NCI-H2107 (cell line): ENCODE measurements around the gene ERG.

Experiments used
- DNase-seq: peaks from one replicate; lab custom pipeline; 2025; lab: John Stamatoyannopoulos, UW

Gene ERG

DNA sequence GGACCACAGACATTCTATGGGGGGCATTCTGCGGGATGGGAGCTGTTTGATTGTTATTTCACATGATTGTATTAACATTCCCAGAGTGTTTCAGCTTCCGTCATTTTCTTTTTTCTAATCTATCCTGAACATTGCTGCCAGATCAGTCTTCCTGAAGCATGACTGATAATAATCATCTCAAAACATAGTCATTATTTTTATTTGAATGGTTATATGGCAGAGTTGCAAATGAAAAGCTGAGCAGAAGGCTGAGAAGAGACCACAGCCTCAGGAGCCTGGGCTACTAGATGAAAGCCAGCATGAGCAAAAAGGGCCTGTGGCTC is 109.0 kb downstream of the ERG start:
- no peak for DNase-seq

DNA sequence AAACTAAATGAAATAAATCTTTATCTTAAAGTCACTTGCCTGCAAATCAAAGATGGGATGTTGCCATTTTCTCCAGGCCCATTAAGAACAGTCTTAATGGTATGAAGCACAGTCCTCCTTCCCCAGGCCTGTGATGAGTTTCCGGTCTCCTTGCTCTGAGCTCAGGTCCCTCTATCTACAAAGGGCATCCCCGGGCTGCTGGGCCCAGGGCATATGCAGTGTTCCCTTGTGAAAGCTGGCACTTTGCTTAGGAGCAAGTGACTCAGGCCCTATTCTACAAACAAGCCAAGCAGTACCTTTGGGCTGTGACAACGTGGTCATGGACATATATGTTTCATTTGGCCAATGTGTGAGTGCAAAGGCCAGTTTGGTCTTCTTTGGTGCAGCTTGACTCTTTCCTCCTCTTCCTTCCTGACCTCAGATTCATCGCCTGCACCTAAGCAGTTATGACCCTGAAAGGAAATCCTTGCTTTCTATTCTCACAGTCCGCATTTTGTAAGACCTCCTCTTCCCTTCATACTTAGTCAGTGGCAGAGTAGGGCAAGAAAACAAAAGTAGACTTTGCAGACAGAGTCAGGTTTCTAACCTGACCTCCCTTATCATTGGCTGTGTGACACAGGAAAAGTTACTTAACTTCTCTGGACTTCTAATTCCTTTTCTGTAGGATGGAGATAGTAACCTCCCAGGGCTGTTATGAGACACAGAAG is 109.5 kb downstream of the ERG start:
- DNase-seq: no peak

GRCh38 chr21:38388203-38388602 is 110.1 kb downstream of the ERG start:
- DNase-seq: no peak

DNA sequence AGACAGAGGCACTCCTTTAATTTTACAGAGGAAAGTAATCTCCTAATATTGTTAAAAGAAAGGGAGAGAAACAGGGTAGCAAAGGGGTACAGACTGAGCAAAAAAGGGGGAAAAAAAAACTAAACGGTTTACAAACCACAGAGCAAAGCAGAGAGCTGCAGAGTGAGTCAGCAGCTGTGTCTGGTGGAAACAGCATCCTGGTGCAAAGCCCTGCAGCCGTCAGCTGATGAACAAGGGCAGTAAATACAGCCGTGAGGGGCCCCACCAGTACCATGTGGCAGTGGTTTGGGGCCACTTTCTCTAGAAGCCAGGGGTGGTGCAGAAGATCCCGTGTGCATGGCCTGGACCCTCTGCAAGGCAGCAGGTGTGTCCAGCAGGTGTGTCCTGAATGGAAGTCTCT is 111.3 kb downstream of the ERG start:
- DNase-seq: no peak

GRCh38 chr21:38385427-38386175 is 112.7 kb downstream of the ERG start:
- DNase-seq: no peak

DNA sequence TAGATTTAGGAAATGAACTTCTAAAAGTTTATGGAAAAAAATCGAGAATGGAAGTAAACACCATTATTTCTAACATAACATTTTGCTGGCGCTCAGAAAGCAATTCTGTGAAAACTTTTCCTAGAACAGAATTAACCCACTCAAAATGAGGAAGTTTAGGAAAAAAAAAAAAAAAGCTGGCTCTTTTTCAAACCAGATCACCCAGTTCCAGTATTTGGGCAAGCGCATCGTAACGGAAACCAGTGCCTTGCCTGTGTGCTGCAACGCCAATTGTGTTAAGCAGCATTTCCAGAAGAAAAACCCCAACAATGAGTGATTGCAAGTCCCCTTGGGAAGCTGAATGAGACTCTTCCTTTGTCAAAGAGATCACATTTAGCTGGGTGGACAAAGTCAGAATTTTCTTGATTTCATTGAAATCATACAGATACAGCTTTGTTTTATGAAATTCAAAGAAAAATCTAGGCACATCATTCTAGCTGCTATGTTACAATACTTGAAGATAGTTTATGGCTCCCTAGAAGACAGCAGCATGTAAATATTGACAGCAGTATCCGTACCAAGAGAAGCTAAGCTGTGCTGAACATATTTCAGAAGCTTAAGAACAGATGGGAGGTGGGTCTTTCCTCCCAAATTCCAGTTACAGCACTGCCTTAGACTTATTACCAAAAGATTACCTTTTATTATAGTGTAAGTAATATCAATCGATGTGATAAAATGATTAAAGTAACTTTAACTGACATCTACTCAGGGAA is 113.4 kb downstream of the ERG start:
- DNase-seq: no peak

GRCh38 chr21:38384238-38384560 is 114.1 kb downstream of the ERG start:
- DNase-seq: no peak

- DNase-seq: no peak
Observed at GRCh38 chr21:38383411-38384237, 114.7 kb downstream of the ERG start.

DNA sequence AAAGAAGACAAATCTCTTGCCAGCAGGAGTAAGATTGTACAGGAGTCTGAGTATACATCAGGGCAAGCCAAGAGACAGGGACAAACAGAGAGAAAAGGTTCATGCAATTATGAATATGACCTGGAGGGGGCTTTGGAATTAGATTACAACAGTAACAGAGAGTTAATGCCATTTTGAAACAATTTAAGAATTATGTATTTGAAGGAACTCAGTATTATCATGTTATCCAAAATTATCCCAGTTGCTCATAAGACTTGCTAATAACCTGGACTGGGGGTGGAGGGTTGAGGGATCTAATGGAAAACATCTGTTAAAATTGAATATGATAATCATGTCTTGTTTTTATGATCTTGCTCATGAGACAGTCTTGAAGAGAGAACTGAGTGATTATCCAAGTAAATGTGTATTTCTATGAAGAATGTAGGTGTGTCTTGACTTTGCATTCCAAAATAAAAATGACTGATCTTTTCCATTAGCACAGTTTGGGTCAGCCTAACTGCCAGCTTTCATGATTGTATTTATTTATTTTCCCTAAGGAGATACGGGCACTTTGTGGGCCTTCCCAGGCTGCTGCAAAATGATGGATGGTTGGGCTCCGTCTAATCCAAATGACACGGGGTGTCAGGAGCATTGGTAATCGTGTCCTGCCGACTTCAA is 117.7 kb downstream of the ERG start:
- DNase-seq: no peak

GRCh38 chr21:38379147-38379546 is 119.1 kb downstream of the ERG start:
- DNase-seq: no peak

- no peak for DNase-seq
Observed at GRCh38 chr21:38377165-38378088, 120.8 kb downstream of the ERG start.

- no peak for DNase-seq
Observed at GRCh38 chr21:38376693-38377092, 121.6 kb downstream of the ERG start.

DNA sequence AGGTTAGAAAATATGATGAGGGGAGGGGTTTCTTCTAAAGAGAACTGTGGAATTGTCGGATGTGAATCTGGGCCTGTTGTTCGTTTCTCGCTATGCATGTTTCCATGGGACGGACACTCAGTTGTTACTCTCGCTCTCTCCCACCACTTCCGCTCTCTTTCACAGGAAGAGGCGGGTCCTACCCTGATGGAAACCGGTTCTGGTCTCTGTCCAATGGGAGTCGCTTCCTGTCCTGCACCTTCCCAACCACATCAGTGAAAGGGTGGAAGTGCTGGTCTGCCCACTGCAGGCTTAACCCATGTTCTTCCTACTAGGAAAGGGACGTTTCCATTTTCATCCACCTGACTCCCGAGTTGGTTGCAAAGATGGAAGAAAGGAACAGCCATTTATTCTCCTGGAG is 122.0 kb downstream of the ERG start:
- no peak for DNase-seq

- no peak for DNase-seq
Observed at GRCh38 chr21:38367646-38368045, 130.6 kb downstream of the ERG start.

DNA sequence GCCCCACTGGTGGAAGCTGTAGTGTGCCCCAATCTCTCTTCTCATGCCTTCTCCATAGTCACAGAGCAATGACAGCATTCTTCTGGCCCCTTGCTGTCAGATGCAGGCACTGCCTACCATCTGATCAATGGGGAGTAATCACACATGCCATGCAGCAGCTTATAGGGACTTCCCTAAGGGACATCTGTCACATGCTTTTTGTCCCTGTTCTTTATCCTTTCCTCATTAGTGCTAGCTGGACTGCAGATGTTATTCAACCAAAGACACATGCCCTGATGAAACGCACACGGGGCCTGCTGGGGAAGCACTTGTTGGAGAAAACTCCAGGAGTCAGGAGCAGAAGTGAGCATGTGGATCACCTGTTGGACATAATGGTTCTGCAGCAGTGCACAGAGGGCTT is 132.8 kb downstream of the ERG start:
- no peak for DNase-seq

- no peak for DNase-seq
Observed at GRCh38 chr21:38363693-38364092, 134.6 kb downstream of the ERG start.

DNA sequence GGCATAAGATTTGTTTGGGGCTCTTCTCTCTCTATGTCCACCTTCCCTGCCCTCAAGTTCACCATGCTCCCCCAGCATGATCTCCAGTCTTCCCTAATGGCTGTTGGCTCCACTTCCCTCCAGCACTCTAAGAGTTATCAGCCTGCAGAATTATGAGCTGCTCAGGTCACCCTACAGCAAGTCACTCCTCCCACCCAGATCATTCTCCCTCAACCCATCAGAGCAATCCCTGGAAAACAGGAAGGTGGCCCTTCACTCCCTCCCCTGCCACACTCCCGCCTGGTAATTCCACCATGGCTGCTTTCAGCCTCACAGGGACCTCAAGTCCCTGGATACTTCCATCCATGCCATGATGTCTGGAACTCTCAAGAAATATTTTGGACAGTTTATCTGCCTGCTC is 137.0 kb downstream of the ERG start:
- no peak for DNase-seq

GRCh38 chr21:38359835-38360234 is 138.4 kb downstream of the ERG start:
- DNase-seq: no peak

- DNase-seq: no peak
Observed at GRCh38 chr21:38359090-38359489, 139.2 kb downstream of the ERG start.

- DNase-seq: no peak
Observed at GRCh38 chr21:38358666-38359065, 139.6 kb downstream of the ERG start.

DNA sequence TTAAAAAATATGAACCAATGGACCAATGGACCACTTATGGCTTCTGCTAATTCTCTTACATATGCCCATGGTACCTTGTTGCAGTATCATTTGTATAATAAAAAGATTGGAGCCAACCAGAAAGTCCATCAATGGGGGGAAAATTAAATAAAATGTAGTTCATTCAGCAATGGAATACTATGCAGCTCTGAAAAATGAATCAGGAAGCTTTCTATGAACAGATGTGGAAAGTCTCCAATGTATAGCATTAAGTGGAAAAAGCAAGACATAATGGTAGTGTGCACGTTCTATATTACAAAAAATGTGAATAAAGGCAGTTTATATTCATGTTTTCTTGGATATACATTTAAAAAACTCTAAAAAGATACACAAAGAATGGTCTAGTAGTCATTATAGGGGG is 140.2 kb downstream of the ERG start:
- no peak for DNase-seq
